Large intestine (tissue), 3 donors: ENCODE data around the gene PIP5KL1. TPM values are rescaled to one million over a fixed set of nuclear protein-coding genes. Genes with fewer than 3 reads are reported as not detected.

Experiments
- DNase-seq, 2 donors: peaks; one replicate each; pipeline versions ENCODE4 v3.0.0 to v3.0.0-alpha.2; 2013
- H3K27ac ChIP-seq: one replicate; pipeline ENCODE4 v1.5.1; 2013; ENCODE audit warnings: low read length
- H3K27me3 ChIP-seq: 2 replicates; pipeline ENCODE4 v1.6.1; 2013; ENCODE audit warnings: low read length; ENCODE audit not compliant: control insufficient read depth, insufficient read depth
- H3K36me3 ChIP-seq: 2 replicates; pipeline ENCODE4 v1.6.1; 2013; ENCODE audit warnings: low read length; ENCODE audit not compliant: control insufficient read depth, insufficient read depth
- H3K4me1 ChIP-seq: one replicate; pipeline ENCODE4 v1.6.1; 2013; ENCODE audit warnings: low read length; ENCODE audit not compliant: control insufficient read depth, insufficient read depth
- H3K4me3 ChIP-seq: one replicate; pipeline ENCODE4 v1.5.1; 2013; ENCODE audit warnings: low read length
- H3K9me3 ChIP-seq: one replicate; pipeline ENCODE4 v1.6.1; 2013; ENCODE audit warnings: mild to moderate bottlenecking, low read depth, low read length, moderate library complexity; ENCODE audit not compliant: control insufficient read depth
- WGBS: methylation state at CpG from one replicate; pipeline ENCODE4 v1.1.5; 2013; ENCODE audit warnings: low lambda C conversion rate; ENCODE audit not compliant: insufficient coverage; 5-methylcytosine and 5-hydroxymethylcytosine counted together
- polyA plus RNA-seq: library from polyadenylated mRNA; unstranded; fragments of 120-200 nt; gene quantifications from one replicate; pipeline ENCODE4 v1.2.1, GENCODE V29; 2013

Gene PIP5KL1
- polyA plus RNA-seq, 1 donor, result 0.79 TPM

DNA sequence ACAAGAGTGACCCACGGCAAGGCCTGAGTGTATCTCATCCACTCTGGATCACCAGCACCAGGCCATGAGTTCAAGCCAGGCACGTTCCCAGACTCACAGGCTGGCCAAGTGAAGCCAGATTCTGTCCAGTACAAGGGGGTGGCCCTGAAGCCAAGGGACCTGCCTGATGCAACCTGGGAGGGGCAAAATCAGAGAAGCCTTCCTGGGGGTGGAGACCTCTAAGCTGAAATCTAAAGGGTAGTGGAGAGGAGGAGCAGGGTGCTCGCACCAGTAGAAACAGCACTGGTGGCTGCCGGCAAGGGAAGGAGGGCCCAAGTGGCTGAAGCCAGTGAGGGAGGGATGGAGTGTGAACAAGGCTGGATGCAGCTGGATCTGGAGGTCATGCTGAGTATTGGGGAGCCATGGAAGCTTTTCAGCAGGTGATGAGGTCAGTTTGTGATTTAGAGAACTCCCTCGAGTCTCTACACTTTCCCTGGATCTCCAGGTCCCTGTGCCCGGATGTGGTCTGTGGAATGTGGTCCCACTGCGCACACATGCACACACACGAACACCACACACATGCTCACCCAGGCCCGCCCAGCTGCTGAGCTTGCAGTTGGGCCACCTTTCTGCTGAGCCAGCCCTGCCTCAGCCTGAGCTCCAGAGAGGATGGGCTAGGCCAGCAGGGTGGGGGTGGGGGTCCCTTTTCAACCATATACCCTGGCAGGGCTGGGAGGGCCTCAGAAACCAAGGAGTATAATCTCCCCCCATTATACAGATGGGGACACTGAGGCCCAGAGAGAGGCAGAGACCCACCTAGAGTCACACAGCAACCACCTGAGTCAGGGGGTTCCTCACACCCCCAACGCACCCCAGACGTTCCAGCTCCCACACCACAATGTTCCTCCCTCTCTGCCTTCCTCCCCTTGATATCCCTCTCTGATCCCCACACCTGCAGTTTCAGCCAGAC lies 1.6 kb downstream of the PIP5KL1 start:
- Histone ChIP-seq H3K27me3 (peaks cover 69% of the 10 kb centered on the region), H3K4me1 (peaks cover 25% of the 10 kb centered on the region), H3K4me3 (no peak overlapping the region), H3K36me3 (no peaks in the 10 kb centered on the region), H3K27ac (no peak overlapping the region), H3K9me3 (peaks cover 3% of the 10 kb centered on the region)
- DNase-seq, result no peak
- WGBS, result no CpG with 5 or more reads among the region's 11 CpGs

DNA sequence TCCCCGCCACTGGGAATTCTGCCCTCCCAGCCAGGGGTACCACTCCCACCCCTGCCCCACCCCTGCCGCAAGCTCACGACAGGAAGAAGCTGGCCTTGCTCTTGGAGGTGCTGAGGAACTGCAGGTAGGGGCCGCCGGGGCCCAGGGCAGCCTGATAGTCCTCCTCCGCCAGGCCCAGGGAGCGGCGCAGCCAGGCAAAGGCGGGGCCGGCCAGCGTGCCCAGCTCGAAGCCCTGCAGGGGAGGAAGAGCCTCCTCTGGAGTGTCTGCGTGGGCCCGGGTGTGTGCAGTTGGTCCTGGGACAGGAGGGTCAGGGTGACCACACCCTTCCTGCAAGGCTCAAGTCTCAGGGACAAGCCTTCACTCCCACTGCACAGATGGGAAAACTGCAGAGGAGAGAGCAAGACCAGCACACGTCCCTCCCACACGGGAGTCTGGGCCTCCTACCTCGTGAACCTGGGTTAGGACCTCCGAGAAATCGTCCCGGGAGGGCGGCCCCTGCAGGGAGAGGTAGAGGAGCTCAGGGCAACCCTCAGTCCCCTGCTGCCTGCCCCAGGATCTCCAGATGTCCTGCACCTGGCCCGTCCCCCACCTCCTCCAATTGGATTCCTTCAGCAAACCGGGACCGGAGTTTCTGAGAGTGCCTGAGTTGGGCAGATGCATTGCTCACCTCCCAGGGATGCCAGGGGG lies 2.4 kb downstream of the PIP5KL1 start:
- no peaks in the 10 kb centered on the region for H3K36me3 ChIP-seq
- no peak for DNase-seq
- peaks cover 25% of the 10 kb centered on the region for H3K4me1 ChIP-seq
- peak overlapping the region; percentile 23 for H3K4me3 ChIP-seq
- no CpG with 5 or more reads among the region's 24 CpGs for WGBS
- no peak overlapping the region for H3K27ac ChIP-seq
- peaks cover 77% of the 10 kb centered on the region for H3K27me3 ChIP-seq
- H3K9me3 ChIP-seq, result peaks cover 3% of the 10 kb centered on the region

DNA sequence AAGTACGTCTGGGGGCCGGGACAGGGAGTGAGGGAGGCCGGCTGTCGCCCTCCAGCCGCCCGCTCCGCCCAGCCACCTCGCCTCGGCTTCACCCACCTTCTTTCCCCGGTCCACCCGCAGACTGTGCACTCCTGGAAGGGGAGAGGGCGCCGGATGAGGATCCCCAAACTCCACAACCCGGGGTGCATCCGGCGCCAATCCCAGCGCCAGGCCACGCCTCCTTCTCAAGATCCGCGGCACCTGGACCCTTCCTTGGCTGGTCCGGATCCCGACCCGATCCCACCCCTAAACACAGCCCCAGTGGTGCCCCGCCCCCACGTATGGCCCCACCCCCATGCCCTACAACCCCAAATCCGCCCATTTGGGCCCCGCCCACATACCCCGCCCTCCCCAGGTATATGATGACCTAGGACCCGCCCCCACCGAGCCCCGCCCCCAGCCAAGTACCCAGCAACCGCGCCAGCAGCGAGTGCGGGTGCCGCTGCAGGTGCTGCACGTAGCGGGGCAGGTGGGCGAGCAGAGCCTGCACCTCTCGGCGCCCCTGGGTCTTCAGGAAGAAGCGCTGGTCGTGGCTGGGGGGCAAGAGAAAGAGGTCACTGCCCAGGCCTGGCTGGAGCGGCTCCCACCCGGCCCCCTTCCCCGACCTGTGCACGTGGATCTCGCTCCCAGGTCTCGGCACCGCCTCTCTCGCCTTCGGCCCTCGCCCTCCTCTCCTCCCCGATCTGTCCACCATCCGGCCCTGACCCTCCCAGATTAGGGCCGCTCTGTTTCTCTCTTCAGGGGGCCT lies 3.2 kb downstream of the PIP5KL1 start:
- H3K4me1 ChIP-seq, result peaks cover 25% of the 10 kb centered on the region
- H3K9me3 ChIP-seq, result peaks cover 3% of the 10 kb centered on the region
- H3K27ac ChIP-seq, result no peak overlapping the region
- WGBS, result no CpG with 5 or more reads among the region's 56 CpGs
- H3K4me3 ChIP-seq, result peak overlapping the region; percentile 23
- H3K27me3 ChIP-seq, result peaks cover 81% of the 10 kb centered on the region
- H3K36me3 ChIP-seq, result no peaks in the 10 kb centered on the region
- DNase-seq, result no peak

DNA sequence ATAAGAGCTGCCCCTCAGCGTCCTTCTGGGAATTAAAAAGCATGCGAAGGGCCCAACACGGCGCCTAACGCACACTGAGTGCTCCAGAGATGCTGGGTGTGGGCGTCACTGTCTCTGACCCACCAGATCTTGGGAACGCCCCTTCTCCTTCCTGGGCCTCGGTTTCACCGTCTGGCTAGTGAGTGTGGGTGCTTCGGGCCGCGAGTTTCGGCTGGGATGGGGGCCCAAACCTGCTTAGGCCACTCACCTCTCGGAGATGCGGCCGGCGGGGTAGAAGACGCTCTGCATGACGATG lies 3.7 kb downstream of the PIP5KL1 start:
- no peaks in the 10 kb centered on the region for H3K36me3 ChIP-seq
- H3K4me1 ChIP-seq, result peaks cover 27% of the 10 kb centered on the region
- no peak overlapping the region for H3K27ac ChIP-seq
- H3K9me3 ChIP-seq, result peaks cover 3% of the 10 kb centered on the region
- peak overlapping the region; percentile 21 for H3K4me3 ChIP-seq
- no peak for DNase-seq
- peaks cover 85% of the 10 kb centered on the region for H3K27me3 ChIP-seq
- WGBS, result no CpG with 5 or more reads among the region's 19 CpGs

DNA sequence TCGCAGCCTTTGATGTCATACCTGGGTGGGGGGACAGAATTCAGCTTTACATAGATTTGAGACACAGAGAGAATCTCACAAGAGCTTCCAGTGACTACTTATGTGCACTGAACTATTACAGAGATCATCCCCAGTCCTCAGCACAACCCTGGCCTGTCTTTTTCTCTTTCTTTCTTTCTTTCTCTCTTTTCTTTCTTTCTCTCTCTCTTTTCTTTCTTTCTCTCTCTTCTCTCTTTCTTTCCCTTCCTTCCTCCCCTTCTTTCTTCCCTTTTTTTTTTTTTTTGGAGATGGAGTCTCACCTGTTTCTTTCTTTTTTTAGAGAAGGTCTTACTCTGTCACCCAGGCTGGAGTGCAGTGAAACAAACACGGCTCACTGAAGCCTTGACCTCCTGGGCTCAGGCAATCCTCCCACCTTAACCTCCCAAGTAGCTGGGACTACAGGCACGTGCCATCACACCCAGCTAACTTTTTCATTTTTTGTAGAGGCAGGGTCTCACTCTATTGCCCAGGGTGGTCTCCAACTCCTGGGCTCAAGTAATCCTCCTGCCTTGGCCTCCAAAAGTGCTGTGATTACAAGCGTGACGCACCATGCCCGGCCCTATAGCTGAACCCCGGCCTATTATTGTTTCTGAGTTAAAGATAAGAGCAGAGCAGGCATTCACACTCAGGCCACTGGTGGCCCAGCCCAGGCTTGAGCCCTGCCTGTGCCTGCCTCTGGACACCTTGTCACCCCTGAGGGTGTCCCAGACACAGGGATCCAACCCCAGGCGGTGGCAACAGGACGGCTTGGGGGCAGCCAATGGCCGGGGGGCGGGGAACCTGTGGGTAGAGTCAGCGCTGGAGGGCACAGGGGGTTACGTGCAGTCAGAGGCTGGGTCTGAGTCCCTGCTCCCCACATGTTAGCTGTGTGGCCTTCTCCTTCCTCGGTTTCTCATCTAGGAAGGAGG lies 4.3 kb downstream of the PIP5KL1 start:
- peaks cover 83% of the 10 kb centered on the region for H3K27me3 ChIP-seq
- H3K36me3 ChIP-seq, result no peaks in the 10 kb centered on the region
- no peak overlapping the region for H3K27ac ChIP-seq
- WGBS, result no CpG with 5 or more reads among the region's 14 CpGs
- DNase-seq, result no peak
- peaks cover 6% of the 10 kb centered on the region for H3K9me3 ChIP-seq
- peaks cover 28% of the 10 kb centered on the region for H3K4me1 ChIP-seq
- H3K4me3 ChIP-seq, result no peak overlapping the region

DNA sequence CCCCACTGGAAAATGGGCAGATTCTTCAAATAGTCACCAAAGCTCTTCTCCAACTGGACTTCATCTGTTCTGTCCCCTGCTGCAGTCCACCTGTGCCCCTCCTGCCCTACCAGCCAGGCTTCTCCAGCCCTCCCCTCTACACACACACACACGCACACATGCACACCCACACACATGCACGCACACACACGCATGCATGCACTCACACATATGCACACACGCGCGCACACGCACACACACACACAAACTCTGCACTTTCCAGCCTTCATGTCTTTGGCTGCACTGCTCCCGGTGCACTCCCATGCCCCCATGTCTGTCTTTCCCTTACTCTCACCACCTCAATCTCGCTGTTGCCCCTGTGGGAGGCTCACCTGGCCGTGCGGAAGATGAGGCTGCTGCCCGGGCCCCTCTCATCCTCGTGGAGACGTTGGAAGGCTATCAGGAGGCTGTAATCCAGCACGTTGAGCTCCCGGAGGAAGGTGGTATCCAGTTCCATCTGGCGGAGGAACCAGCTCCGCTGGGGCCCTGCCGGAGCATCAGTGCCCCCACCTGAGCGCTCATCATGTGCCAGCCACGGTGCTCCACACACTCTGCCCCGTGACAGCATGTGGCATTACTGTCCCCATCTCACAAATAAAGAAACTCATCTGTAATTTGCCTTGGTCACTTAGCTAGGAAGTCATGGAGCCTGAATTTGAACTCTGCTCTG lies 5.7 kb downstream of the PIP5KL1 start:
- peaks cover 69% of the 10 kb centered on the region for H3K27me3 ChIP-seq

DNA sequence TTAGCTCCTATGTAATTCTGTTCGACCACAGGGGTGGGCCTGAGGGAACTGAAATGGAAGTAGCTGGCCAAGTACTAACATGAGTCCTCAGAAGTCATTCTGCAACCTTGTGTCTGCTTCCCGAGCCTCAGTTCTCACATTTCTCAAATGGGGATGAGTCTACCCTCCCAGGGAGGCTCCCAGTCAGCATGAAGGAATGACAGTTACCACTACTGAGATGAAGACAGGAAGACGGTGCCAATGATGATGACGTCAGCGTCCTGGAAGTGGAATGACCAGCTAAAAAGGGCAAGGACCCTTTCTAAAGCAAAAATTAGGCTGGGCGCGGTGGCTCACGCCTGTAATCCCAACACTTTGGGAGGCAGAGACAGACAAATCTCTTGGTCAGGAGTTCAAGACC lies 6.8 kb downstream of the PIP5KL1 start:
- no CpG with 5 or more reads among the region's 8 CpGs for WGBS
- peaks cover 58% of the 10 kb centered on the region for H3K27me3 ChIP-seq
- DNase-seq, result no peak
- no peak overlapping the region for H3K4me3 ChIP-seq
- no peaks in the 10 kb centered on the region for H3K36me3 ChIP-seq
- H3K4me1 ChIP-seq, result peaks cover 22% of the 10 kb centered on the region
- no peak overlapping the region for H3K27ac ChIP-seq
- peaks cover 6% of the 10 kb centered on the region for H3K9me3 ChIP-seq

More for the DNA sequence above, 5.7 kb downstream of the PIP5KL1 start:
- no peak overlapping the region for H3K27ac ChIP-seq
- peaks cover 22% of the 10 kb centered on the region for H3K4me1 ChIP-seq
- DNase-seq, result no peak
- H3K4me3 ChIP-seq, result no peak overlapping the region
- peaks cover 6% of the 10 kb centered on the region for H3K9me3 ChIP-seq
- no peaks in the 10 kb centered on the region for H3K36me3 ChIP-seq
- WGBS, result no CpG with 5 or more reads among the region's 22 CpGs

DNA sequence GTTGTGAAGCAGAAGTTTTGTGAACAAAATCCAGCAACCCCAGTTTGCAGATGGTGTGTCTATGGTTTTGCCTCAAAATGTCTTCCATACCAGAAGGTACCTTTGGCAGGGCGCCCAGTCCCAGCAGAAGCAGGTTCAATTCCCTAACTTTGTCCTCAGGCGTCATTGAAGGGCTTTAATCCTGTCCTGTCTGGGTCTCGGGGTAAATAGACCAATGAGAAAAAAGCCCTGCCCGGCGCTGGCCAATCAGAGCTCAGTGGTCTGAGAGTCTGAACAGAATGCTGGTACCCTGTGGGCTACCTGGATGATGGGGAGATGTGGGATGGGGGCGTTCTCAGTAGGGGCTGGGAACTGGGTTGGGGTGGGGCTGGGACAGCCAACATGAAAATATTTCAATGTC lies 7.5 kb downstream of the PIP5KL1 start:
- no peak overlapping the region for H3K4me3 ChIP-seq
- peaks cover 6% of the 10 kb centered on the region for H3K9me3 ChIP-seq
- no peak for DNase-seq
- H3K27me3 ChIP-seq, result peaks cover 51% of the 10 kb centered on the region
- H3K27ac ChIP-seq, result no peak overlapping the region
- H3K4me1 ChIP-seq, result peaks cover 19% of the 10 kb centered on the region
- H3K36me3 ChIP-seq, result no peaks in the 10 kb centered on the region
- no CpG with 5 or more reads among the region's 6 CpGs for WGBS

DNA sequence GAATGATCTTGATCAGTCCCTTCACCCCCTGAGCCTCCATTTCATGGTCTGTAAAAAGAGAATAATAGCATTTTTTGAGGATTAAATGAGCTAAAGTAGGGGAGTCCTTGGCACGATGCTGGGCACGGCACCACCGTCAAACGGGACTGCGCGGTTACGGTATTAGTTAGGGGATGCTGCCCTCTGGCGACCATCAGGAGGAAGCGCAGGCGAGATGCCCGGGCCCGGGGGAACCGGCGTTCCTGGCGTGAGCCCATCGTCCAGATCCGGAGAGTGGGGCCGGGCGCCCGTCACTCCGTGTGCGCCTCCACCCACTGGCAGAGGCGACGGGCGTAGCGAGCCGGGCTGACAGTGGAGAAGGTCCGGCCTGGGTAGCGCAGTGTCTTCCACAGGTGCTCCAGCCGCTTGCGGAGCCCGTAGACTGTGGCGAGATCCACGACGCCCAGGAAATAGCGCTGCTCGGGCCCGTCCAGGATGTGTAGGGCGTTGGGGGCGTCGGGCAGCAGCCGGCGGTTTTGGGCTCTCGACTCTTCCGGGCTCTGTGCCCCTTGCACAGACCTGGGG lies 8.9 kb downstream of the PIP5KL1 start:
- WGBS, result 7% methylated on average over 3 of the region's 45 CpGs
- no peak for DNase-seq
- H3K27ac ChIP-seq, result no peak overlapping the region
- no peaks in the 10 kb centered on the region for H3K36me3 ChIP-seq
- H3K9me3 ChIP-seq, result peaks cover 3% of the 10 kb centered on the region
- peaks cover 14% of the 10 kb centered on the region for H3K4me1 ChIP-seq
- H3K4me3 ChIP-seq, result no peak overlapping the region
- peaks cover 42% of the 10 kb centered on the region for H3K27me3 ChIP-seq
